Sigmoid colon (tissue), 7 donors: ENCODE data around the gene ZDHHC6. TPM values are rescaled to one million over a fixed set of nuclear protein-coding genes. Genes with fewer than 3 reads are reported as not detected.
"Not testable (repeated sequence)": the region's sequence is repeated elsewhere in the genome, so short reads cannot be mapped to it uniquely, and the experiment has no call there.

Experiments used
- DNase-seq: peaks from one replicate; pipeline ENCODE4 v3.0.0-alpha.2; 2019
- H3K27ac ChIP-seq, 4 donors: fragments of 200-600 bp; sonication (generic); one replicate each; pipeline ENCODE4 v1.5.1; 2016 to 2019; ENCODE audit warnings: mild to moderate bottlenecking in 1 of 4
- H3K27me3 ChIP-seq, 3 donors: fragments of 200-600 bp; sonication (generic); one replicate each; pipeline ENCODE4 v1.5.1; 2019; ENCODE audit warnings: mild to moderate bottlenecking in 1 of 3
- H3K36me3 ChIP-seq, 4 donors: fragments of 200-600 bp; sonication (generic); one replicate each; pipeline ENCODE4 v1.5.1; 2016 to 2019
- H3K4me1 ChIP-seq, 4 donors: fragments of 200-600 bp; sonication (generic); one replicate each; pipeline ENCODE4 v1.5.1; 2017 to 2019
- H3K4me3 ChIP-seq, 4 donors: fragments of 200-600 bp; sonication (generic); one replicate each; pipeline ENCODE4 v1.5.1; 2017 to 2019; ENCODE audit warnings: mild to moderate bottlenecking in 2 of 4, moderate library complexity in 1 of 4
- H3K9me3 ChIP-seq, 4 donors: fragments of 200-600 bp in 3 of 4; sonication (generic) in 3 of 4; one replicate each; pipeline versions ENCODE4 v1.5.1 to v1.6.1; 2013 to 2019
- EP300 ChIP-seq, 4 donors: sonication (generic); formaldehyde crosslinking; IDR thresholded peaks; one replicate each; pipeline ENCODE4 v1.6.1; 2017; ENCODE audit warnings: antibody characterized with exemption in 4 of 4
- POLR2A ChIP-seq, 2 donors: fragments of 450-650 bp; IDR thresholded peaks; one replicate each; pipeline ENCODE4 v1.6.1; 2016; ENCODE audit warnings: antibody characterized with exemption in 2 of 2, mild to moderate bottlenecking in 2 of 2, moderate library complexity in 2 of 2
- POLR2AphosphoS5 ChIP-seq, 4 donors: sonication (generic); formaldehyde crosslinking; IDR thresholded peaks; one replicate each; pipeline ENCODE4 v1.6.1; 2017; ENCODE audit warnings: antibody characterized with exemption in 4 of 4
- WGBS, 2 donors: extraction: QIAGEN DNeasy Blood & Tissue Kit; methylation state at CpG; one replicate each; pipeline ENCODE4 v1.1.7; 2013; 5-methylcytosine and 5-hydroxymethylcytosine counted together
- intact Hi-C: fragments of 100-400 bp; cut with DNase I; formaldehyde crosslinking; loops from one replicate; pipeline ENCODE4 v1.15.1; 2023
- polyA plus RNA-seq, 3 donors: library from polyadenylated mRNA; stranded (reverse); fragments of 200-250 nt; gene quantifications; one replicate each; pipeline ENCODE4 v1.2.3, GENCODE V29; 2013
- total RNA-seq, 4 donors: library from RNA; depleted of rRNA; stranded (reverse); fragments of >200 nt; gene quantifications; one replicate each; pipeline ENCODE4 v1.1.0, GENCODE V29; 2016
- TF ChIP-seq, protein P1 (sequence below), 4 experiments: fragments of 450-650 bp in 3 of 4; fragments of 200-600 bp in 1 of 4; IDR thresholded peaks; one replicate each; pipeline ENCODE4 v1.5.1; 2016 to 2019; ENCODE audit warnings: antibody characterized with exemption in 4 of 4, mild to moderate bottlenecking in 3 of 4, moderate library complexity in 2 of 4
- donor health status: healthy with polysubstance abuse.
- donor health status: Bipolar disorder and iron deficiency.
- donor health status: healthy.

Gene ZDHHC6
- total and polyA plus RNA-seq, 7 donors, result 16.7 to 35.0 (median 22.9) TPM

DNA sequence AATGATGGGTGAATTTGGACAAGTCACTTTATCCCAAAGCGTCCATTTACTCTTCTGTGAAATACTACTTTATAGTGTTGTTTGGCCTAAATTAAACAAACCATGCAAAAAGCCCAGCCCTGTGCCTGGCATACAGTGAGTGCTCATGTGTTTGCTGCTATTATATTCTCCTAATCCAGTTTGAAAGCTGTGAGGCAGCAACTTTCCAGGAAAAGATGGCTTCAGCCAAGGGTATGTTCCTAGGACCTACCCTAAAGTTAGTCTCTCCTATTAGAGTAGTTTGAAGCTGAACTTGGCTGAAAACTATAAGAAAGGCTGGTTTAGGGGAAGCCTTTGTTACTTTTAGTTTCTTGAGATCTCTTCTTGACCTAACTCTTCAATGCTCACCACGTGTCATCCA lies 52.9 kb downstream of the ZDHHC6 start:
- intact Hi-C loops, result no loop called here

GRCh38 chr10:112393341-112393740 lies 53.4 kb downstream of the ZDHHC6 start:
- TF ChIP-seq POLR2AphosphoS5 (IDR thresholded peaks at IDR 0.05) (no peak), EP300 (IDR thresholded peaks at IDR 0.05) (no peak), POLR2A (IDR thresholded peaks at IDR 0.05) (no peak)
- TF ChIP-seq, protein P1, sequence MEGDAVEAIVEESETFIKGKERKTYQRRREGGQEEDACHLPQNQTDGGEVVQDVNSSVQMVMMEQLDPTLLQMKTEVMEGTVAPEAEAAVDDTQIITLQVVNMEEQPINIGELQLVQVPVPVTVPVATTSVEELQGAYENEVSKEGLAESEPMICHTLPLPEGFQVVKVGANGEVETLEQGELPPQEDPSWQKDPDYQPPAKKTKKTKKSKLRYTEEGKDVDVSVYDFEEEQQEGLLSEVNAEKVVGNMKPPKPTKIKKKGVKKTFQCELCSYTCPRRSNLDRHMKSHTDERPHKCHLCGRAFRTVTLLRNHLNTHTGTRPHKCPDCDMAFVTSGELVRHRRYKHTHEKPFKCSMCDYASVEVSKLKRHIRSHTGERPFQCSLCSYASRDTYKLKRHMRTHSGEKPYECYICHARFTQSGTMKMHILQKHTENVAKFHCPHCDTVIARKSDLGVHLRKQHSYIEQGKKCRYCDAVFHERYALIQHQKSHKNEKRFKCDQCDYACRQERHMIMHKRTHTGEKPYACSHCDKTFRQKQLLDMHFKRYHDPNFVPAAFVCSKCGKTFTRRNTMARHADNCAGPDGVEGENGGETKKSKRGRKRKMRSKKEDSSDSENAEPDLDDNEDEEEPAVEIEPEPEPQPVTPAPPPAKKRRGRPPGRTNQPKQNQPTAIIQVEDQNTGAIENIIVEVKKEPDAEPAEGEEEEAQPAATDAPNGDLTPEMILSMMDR (IDR thresholded peaks at IDR 0.05), result no peak
- no peak for DNase-seq
- no peaks in the 10 kb centered on the region for H3K27me3 ChIP-seq
- intact Hi-C loops, result no loop called here
- no peak overlapping the region for H3K27ac ChIP-seq
- H3K9me3 ChIP-seq, result no peaks in the 10 kb centered on the region
- H3K4me3 ChIP-seq, result no peak overlapping the region
- no peaks in the 10 kb centered on the region for H3K36me3 ChIP-seq
- H3K4me1 ChIP-seq, result no peaks in the 10 kb centered on the region
- WGBS, 2 donors, result 14 to 72% methylated on average over 1 of the region's 1 CpG

More for the DNA sequence above, 52.9 kb downstream of the ZDHHC6 start:
- no peaks in the 10 kb centered on the region for H3K4me1 ChIP-seq
- no peaks in the 10 kb centered on the region for H3K27me3 ChIP-seq
- H3K4me3 ChIP-seq, result no peak overlapping the region
- no peaks in the 10 kb centered on the region for H3K36me3 ChIP-seq
- no peak overlapping the region for H3K27ac ChIP-seq
- WGBS, 2 donors, result 25 to 71% methylated on average over 2 of the region's 2 CpGs
- H3K9me3 ChIP-seq, result no peaks in the 10 kb centered on the region
- no peak for TF ChIP-seq EP300 (IDR thresholded peaks at IDR 0.05)
- TF ChIP-seq POLR2A (IDR thresholded peaks at IDR 0.05), result no peak
- no peak for TF ChIP-seq POLR2AphosphoS5 (IDR thresholded peaks at IDR 0.05)
- TF ChIP-seq, protein P1 (IDR thresholded peaks at IDR 0.05), result no peak
- no peak for DNase-seq

GRCh38 chr10:112390125-112390703 lies 56.5 kb downstream of the ZDHHC6 start:
- TF ChIP-seq, protein P1 (IDR thresholded peaks at IDR 0.05), result no peak
- TF ChIP-seq EP300 (IDR thresholded peaks at IDR 0.05) (no peak), POLR2AphosphoS5 (IDR thresholded peaks at IDR 0.05) (no peak), POLR2A (IDR thresholded peaks at IDR 0.05) (no peak)
- Histone ChIP-seq H3K9me3 (no peaks in the 10 kb centered on the region), H3K4me1 (no peaks in the 10 kb centered on the region), H3K27me3 (peaks cover 0 to 3% (median 0%) of the 10 kb centered on the region in 3 donors), H3K4me3 (no peak overlapping the region), H3K27ac (peak overlapping the region in 1 of 4 donors; percentile 20), H3K36me3 (no peaks in the 10 kb centered on the region)
- DNase-seq, result no peak
- 91 to 94% methylated on average over 3 of the region's 3 CpGs for WGBS, 2 donors
- intact Hi-C loops, result no loop called here

- H3K4me1 ChIP-seq, result no peaks in the 10 kb centered on the region
- H3K36me3 ChIP-seq, result no peaks in the 10 kb centered on the region
- peak overlapping the region in 2 of 4 donors; percentile 34 to 40 for H3K27ac ChIP-seq
- H3K4me3 ChIP-seq, result no peak overlapping the region
- 20 to 26% methylated on average over 6 of the region's 6 CpGs for WGBS, 2 donors
- no peak for TF ChIP-seq EP300 (IDR thresholded peaks at IDR 0.05)
- TF ChIP-seq POLR2AphosphoS5 (IDR thresholded peaks at IDR 0.05), result peak in 2 of 4 donors; percentile 12 to 41
- intact Hi-C loops, result no loop called here
- DNase-seq, result no peak
- peaks cover 0 to 3% (median 0%) of the 10 kb centered on the region in 3 donors for H3K27me3 ChIP-seq
- no peaks in the 10 kb centered on the region for H3K9me3 ChIP-seq
These were observed 57.4 kb downstream of the ZDHHC6 start for GRCh38 chr10:112389271-112389822.

- Histone ChIP-seq H3K27me3 (peaks cover 0 to 3% (median 0%) of the 10 kb centered on the region in 3 donors), H3K4me3 (no peak overlapping the region), H3K4me1 (no peaks in the 10 kb centered on the region), H3K36me3 (no peaks in the 10 kb centered on the region), H3K27ac (peak overlapping the region in 1 of 4 donors; percentile 40), H3K9me3 (no peaks in the 10 kb centered on the region)
- 29 to 58% methylated on average over 2 of the region's 2 CpGs for WGBS, 2 donors
- intact Hi-C loops, result no loop called here
- TF ChIP-seq, protein P1 (IDR thresholded peaks at IDR 0.05), result no peak
- TF ChIP-seq POLR2A (IDR thresholded peaks at IDR 0.05), result no peak
- TF ChIP-seq EP300 (IDR thresholded peaks at IDR 0.05), result no peak
- no peak for TF ChIP-seq POLR2AphosphoS5 (IDR thresholded peaks at IDR 0.05)
- DNase-seq, result no peak
These were observed 58.2 kb downstream of the ZDHHC6 start for GRCh38 chr10:112388548-112388947.

GRCh38 chr10:112388056-112388455 lies 58.7 kb downstream of the ZDHHC6 start:
- WGBS, 2 donors, result 73 to 86% methylated on average over 7 of the region's 7 CpGs

More at GRCh38 chr10:112388056-112388455, 58.7 kb downstream of the ZDHHC6 start:
- DNase-seq, intact Hi-C loops, H3K4me1 ChIP-seq, H3K36me3 ChIP-seq, H3K27ac ChIP-seq, H3K27me3 ChIP-seq, H3K4me3 ChIP-seq, H3K9me3 ChIP-seq: not testable (repeated sequence)
